Activated CD8-positive, alpha-beta T cell treated with anti-CD3 and anti-CD28 coated beads for 36 hours (primary cell): ENCODE measurements around the gene PDGFRA. TPM values are rescaled to one million over a fixed set of nuclear protein-coding genes. Genes with fewer than 3 reads are reported as not detected.

Experiments used
- ATAC-seq: fragments of 200-7000 bp; cut with Tn5 transposase; one replicate; pipeline ENCODE4 v1.10.0; 2021; ENCODE audit warnings: mild to moderate bottlenecking, moderate library complexity
- CTCF ChIA-PET: fragments of 350-600 bp; sonication (Branson Sonifier 250); formaldehyde crosslinking; loops from one replicate; lab custom pipeline; 2021; ENCODE audit warnings: antibody characterized with exemption; lab: Charles Lee
- POLR2A ChIA-PET: fragments of 350-600 bp; sonication (Branson Sonifier 250); formaldehyde crosslinking; loops from one replicate; lab custom pipeline; 2021; ENCODE audit warnings: antibody characterized with exemption; lab: Charles Lee
- DNase-seq: peaks from one replicate; pipeline ENCODE4 v3.0.0-alpha.2; 2020
- H3K27ac Mint-ChIP-seq: one replicate; pipeline ENCODE4 v1.8.0; 2021; ENCODE audit warnings: mild to moderate bottlenecking, mixed read lengths
- H3K27me3 Mint-ChIP-seq: one replicate; pipeline ENCODE4 v1.8.0; 2021; ENCODE audit warnings: mixed read lengths
- H3K36me3 Mint-ChIP-seq: one replicate; pipeline ENCODE4 v1.8.0; 2021; ENCODE audit warnings: low read depth, mixed read lengths
- H3K4me1 Mint-ChIP-seq: one replicate; pipeline ENCODE4 v1.8.0; 2021; ENCODE audit warnings: low read depth, mixed read lengths
- H3K4me3 Mint-ChIP-seq: one replicate; pipeline ENCODE4 v1.8.0; 2021; ENCODE audit warnings: mild to moderate bottlenecking, moderate library complexity, mixed read lengths
- H3K9me3 Mint-ChIP-seq: one replicate; pipeline ENCODE4 v1.8.0; 2021; ENCODE audit warnings: mixed read lengths
- intact Hi-C: fragments of 100-400 bp; cut with micrococcal nuclease; formaldehyde crosslinking; loops from one replicate; pipeline ENCODE4 v1.10.0; 2022
- total RNA-seq, 2 experiments: library from RNA; stranded (reverse); gene quantifications; one replicate each; pipeline ENCODE4 v1.2.3, GENCODE V29; 2021
- TF ChIP-seq, protein P1 (sequence below): fragments of 200-600 bp; IDR thresholded peaks from one replicate; pipeline ENCODE4 v1.8.0; 2022; ENCODE audit warnings: antibody characterized with exemption, mild to moderate bottlenecking

Gene PDGFRA
- total RNA-seq, 2 experiments from 2014 or later, result not detected

DNA sequence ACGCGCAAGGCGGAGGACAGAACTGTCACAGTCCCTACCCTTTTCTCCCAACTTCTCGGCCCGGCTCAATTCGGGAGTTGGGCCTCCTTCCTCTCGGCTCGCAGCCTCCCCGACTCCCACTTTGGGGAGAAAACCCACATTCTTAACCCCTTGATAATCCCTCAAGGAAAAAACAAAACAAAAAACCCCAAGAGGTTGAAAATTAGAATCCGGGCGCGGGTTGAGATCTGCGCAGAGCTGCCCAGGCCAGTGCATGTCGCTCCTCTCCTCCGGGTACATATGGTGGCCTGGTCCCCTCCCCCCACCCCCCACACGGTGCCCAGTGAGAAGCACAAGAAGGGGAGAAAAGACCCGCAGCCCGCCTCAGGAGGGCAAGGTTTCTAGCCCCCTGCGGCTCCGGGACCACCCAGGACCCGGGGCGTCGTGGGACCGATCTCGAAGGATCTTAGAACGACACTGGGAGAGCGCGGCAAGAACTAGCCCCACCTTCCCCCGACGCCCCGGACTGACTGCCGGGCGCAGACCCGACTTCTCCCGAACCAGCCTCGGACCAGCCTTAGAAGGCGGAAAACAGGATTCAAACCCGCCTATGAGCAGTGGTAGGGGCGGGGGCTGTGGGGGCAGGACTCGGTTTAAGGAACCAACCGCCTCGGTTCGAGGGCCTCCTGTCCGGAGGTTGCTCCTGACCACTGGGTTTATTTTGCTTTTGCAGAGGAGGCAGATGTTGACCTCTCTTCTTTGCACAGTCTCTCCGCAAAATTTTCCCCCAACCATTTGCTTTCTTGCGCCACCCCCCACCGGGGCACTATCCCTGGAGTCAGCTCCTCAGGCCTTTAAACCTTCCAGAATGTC lies 2.5 kb upstream of the PDGFRA start:
- no peaks in the 10 kb centered on the region for H3K9me3 Mint-ChIP-seq
- H3K27ac Mint-ChIP-seq, result no peak overlapping the region
- ChIA-PET CTCF (interaction anchor here (0.6 to 5.1 kb wide), 6 partner anchors 10 to 1243 kb away, joined by 3 to 25 read pairs (median 4); no protein-coding TSS in a partner anchor), POLR2A (interaction anchor here (1.2 kb wide), 1 partner anchor 168 kb away, joined by 3 read pairs; no protein-coding TSS in a partner anchor)
- peak overlapping the region; percentile 52 for H3K4me3 Mint-ChIP-seq
- peaks cover 28% of the 10 kb centered on the region for H3K4me1 Mint-ChIP-seq
- H3K27me3 Mint-ChIP-seq, result peaks cover 79% of the 10 kb centered on the region
- intact Hi-C loops, result loop anchor here (5.0 kb wide), 2 partner anchors 124 to 319 kb away; partner anchors contain the start of gene GSX2
- no peak for ATAC-seq
- TF ChIP-seq, protein P1, sequence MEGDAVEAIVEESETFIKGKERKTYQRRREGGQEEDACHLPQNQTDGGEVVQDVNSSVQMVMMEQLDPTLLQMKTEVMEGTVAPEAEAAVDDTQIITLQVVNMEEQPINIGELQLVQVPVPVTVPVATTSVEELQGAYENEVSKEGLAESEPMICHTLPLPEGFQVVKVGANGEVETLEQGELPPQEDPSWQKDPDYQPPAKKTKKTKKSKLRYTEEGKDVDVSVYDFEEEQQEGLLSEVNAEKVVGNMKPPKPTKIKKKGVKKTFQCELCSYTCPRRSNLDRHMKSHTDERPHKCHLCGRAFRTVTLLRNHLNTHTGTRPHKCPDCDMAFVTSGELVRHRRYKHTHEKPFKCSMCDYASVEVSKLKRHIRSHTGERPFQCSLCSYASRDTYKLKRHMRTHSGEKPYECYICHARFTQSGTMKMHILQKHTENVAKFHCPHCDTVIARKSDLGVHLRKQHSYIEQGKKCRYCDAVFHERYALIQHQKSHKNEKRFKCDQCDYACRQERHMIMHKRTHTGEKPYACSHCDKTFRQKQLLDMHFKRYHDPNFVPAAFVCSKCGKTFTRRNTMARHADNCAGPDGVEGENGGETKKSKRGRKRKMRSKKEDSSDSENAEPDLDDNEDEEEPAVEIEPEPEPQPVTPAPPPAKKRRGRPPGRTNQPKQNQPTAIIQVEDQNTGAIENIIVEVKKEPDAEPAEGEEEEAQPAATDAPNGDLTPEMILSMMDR, result no peak
- H3K36me3 Mint-ChIP-seq, result no peaks in the 10 kb centered on the region
- DNase-seq, result peak; percentile 11

DNA sequence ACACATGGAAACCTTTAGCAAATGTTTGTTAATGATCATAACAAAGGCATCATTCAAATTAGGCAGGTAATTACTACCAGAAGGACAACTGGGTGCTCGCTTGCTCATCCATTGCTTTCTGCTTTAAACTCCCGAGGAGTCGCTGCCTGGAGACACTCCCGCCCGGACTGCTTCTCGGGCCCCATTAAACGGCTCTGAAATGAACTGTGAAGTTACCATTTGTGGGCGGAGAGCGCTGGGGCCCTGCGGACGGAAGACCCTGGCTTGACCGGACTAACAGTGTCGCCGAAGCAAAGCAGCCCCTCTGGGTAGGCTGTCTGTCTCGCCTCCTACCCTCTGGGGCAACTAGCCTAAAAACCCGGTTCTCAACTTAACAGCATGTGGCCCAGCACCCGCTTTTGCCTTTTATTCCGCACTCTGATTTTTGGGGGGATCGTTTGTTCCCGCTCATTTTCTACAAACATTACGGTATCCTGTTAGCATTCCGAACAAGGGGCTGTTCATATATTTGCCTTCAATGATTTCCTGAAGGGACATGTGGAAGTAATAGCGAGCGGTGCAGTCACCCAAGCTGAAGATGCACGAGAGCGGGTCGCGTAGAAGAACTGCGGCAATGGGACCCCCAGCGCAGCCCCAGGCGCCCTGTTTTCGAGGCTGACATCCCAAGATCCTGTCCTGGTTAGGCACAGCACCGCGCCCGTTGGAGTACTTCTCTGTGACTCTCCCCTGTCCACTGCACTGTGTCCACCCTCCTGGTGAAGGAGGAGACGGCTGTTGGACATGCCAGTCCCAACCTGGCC lies 1.6 kb upstream of the PDGFRA start:
- H3K4me3 Mint-ChIP-seq, result peak overlapping the region; percentile 36
- no peak overlapping the region for H3K27ac Mint-ChIP-seq
- H3K4me1 Mint-ChIP-seq, result peaks cover 35% of the 10 kb centered on the region
- peaks cover 88% of the 10 kb centered on the region for H3K27me3 Mint-ChIP-seq
- no peaks in the 10 kb centered on the region for H3K9me3 Mint-ChIP-seq
- ChIA-PET CTCF (interaction anchor here (0.6 to 5.1 kb wide), 7 partner anchors 9 to 1244 kb away, joined by 3 to 25 read pairs (median 4); no protein-coding TSS in a partner anchor), POLR2A (interaction anchor here (1.2 kb wide), 1 partner anchor 169 kb away, joined by 3 read pairs; no protein-coding TSS in a partner anchor)
- TF ChIP-seq, protein P1, result no peak
- intact Hi-C loops, result loop anchor here (5.0 kb wide), 2 partner anchors 125 to 320 kb away; partner anchors contain the start of gene GSX2
- no peaks in the 10 kb centered on the region for H3K36me3 Mint-ChIP-seq
- peak; percentile 18 for ATAC-seq
- no peak for DNase-seq

DNA sequence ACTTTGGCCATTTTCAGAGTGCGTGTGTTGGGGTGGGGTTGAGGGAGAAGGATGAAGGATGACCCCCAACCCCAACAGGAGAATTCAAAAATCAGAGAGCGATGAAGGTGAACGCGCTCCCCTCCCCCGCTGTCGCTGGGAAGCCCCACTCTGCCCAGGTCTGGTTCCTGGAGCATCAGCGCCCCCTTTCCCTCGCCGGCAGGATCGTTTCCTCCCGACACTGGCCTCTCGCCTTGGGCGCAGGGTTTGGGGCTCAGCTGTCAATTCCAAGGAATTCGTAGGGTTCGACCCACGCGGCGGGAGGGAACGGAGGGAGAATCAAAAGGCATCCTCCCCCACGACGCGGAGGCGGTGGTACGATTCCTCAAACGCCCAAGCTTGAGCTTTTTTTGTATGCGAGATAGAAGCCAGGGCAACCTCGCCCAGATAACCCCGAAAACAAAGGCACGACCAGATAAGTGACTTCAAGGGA lies 1.0 kb upstream of the PDGFRA start:
- Mint-ChIP-seq H3K27ac (no peak overlapping the region), H3K4me3 (no peak overlapping the region), H3K36me3 (no peaks in the 10 kb centered on the region), H3K9me3 (no peaks in the 10 kb centered on the region), H3K4me1 (peaks cover 35% of the 10 kb centered on the region), H3K27me3 (peaks cover 87% of the 10 kb centered on the region)
- TF ChIP-seq, protein P1, result peak; percentile 84
- POLR2A ChIA-PET, result no interaction called here
- DNase-seq, result peak; percentile 74
- CTCF ChIA-PET, result interaction anchor here (0.6 to 5.1 kb wide), 11 partner anchors 9 to 1672 kb away, joined by 3 to 25 read pairs (median 4); no protein-coding TSS in a partner anchor
- peak; percentile 71 for ATAC-seq
- intact Hi-C loops, result loop anchor here (5.0 kb wide), 2 partner anchors 126 to 321 kb away; partner anchors contain the start of gene GSX2

- DNase-seq (no peak), ATAC-seq (no peak)
- CTCF ChIA-PET, result interaction anchor here (0.6 to 5.1 kb wide), 11 partner anchors 10 to 1671 kb away, joined by 3 to 25 read pairs (median 4); no protein-coding TSS in a partner anchor
- Mint-ChIP-seq H3K9me3 (no peaks in the 10 kb centered on the region), H3K4me1 (peaks cover 35% of the 10 kb centered on the region), H3K27ac (no peak overlapping the region), H3K4me3 (no peak overlapping the region), H3K27me3 (peaks cover 83% of the 10 kb centered on the region), H3K36me3 (no peaks in the 10 kb centered on the region)
- intact Hi-C loops, result loop anchor here (5.0 kb wide), 2 partner anchors 126 to 321 kb away; partner anchors contain the start of gene GSX2
- TF ChIP-seq, protein P1, result no peak
- POLR2A ChIA-PET, result no interaction called here
Measured at GRCh38 chr4:54228546-54228945, 547 bp upstream of the PDGFRA start.
